Panc1 (cell line): ENCODE data around the gene HOTAIR. TPM values are rescaled to one million over a fixed set of nuclear protein-coding genes. Genes with fewer than 3 reads are reported as not detected.

Experiments
- ATAC-seq: fragments of 200-7000 bp; cut with Tn5 transposase; 2 replicates; pipeline ENCODE4 v1.9.1; 2020; ENCODE audit warnings: mild to moderate bottlenecking, moderate library complexity
- BruUV-seq: library from RNA; stranded (reverse); fragments of 400-500 nt; replicated peaks from 2 replicates; lab custom pipeline; 2021; lab: Mats Ljungman, UMichigan
- CTCF ChIA-PET: fragments of 300-600 bp; sonication (Branson Sonifier 250); formaldehyde crosslinking; loops from one replicate; lab custom pipeline; 2022; ENCODE audit warnings: antibody characterized with exemption; lab: Charles Lee
- POLR2A ChIA-PET: fragments of 300-600 bp; sonication (Branson Sonifier 250); formaldehyde crosslinking; loops from one replicate; lab custom pipeline; 2022; ENCODE audit warnings: antibody characterized with exemption; lab: Charles Lee
- DNase-seq: peaks from one replicate; pipeline ENCODE4 v3.0.0-alpha.2; 2010; ENCODE audit warnings: low read depth, low spot score
- H3K27ac ChIP-seq: 2 replicates; pipeline ENCODE4 v1.5.1; 2011; ENCODE audit warnings: mild to moderate bottlenecking, low read length, inconsistent platforms
- H3K27me3 ChIP-seq: fragments of 200-500 bp; sonication (Bioruptor generic); 2 replicates; pipeline ENCODE4 v1.6.0; 2014; ENCODE audit warnings: low read length, inconsistent platforms; ENCODE audit not compliant: control insufficient read depth, insufficient read depth
- H3K36me3 ChIP-seq: fragments of 200-500 bp; sonication (Bioruptor generic); 2 replicates; pipeline ENCODE4 v1.5.1; 2014; ENCODE audit warnings: inconsistent platforms, mild to moderate bottlenecking, low read length, moderate library complexity; ENCODE audit not compliant: control insufficient read depth, insufficient read depth
- H3K4me1 ChIP-seq: 2 replicates; pipeline ENCODE4 v1.5.1; 2011; ENCODE audit warnings: inconsistent platforms, mild to moderate bottlenecking, low read length, moderate library complexity; ENCODE audit not compliant: control insufficient read depth, insufficient read depth
- H3K4me3 ChIP-seq, 2 experiments: 2 replicates each; pipeline ENCODE4 v1.5.1; 2011 to 2012; ENCODE audit warnings: low read depth in 2 of 2, low read length in 2 of 2, mild to moderate bottlenecking in 2 of 2, inconsistent platforms in 1 of 2, moderate library complexity in 1 of 2
- H3K9me3 ChIP-seq: fragments of 200-500 bp; sonication (Bioruptor generic); 2 replicates; pipeline ENCODE4 v1.5.1; 2014; ENCODE audit warnings: low read depth, mild to moderate bottlenecking, inconsistent platforms, low read length, moderate library complexity; ENCODE audit not compliant: control insufficient read depth, insufficient read depth
- CTCF ChIP-seq: fragments of 450-650 bp; IDR thresholded peaks from 2 replicates; pipeline ENCODE4 v1.5.1; 2017; ENCODE audit warnings: mild to moderate bottlenecking
- POLR2AphosphoS5 ChIP-seq: IDR thresholded peaks from 2 replicates; pipeline ENCODE4 v1.6.1; 2012; ENCODE audit warnings: mild to moderate bottlenecking, low read depth, low read length, moderate library complexity
- SIN3A ChIP-seq: IDR thresholded peaks from 2 replicates; pipeline ENCODE4 v1.6.1; 2012; ENCODE audit warnings: low read depth, mild to moderate bottlenecking, low read length, moderate library complexity, borderline replicate concordance; ENCODE audit not compliant: insufficient read depth
- TCF7L2 ChIP-seq: IDR thresholded peaks from 2 replicates; pipeline ENCODE4 v1.6.1; 2011; ENCODE audit warnings: mild to moderate bottlenecking, low read depth, low read length, inconsistent platforms
- in situ Hi-C: cut with HindIII; loops from 2 replicates; pipeline ENCODE4 v1.10.0; 2016; ENCODE audit warnings: low sequenced_read_pairs, low pct_unique_long_range_greater_than_20kb
- intact Hi-C: fragments of 100-400 bp; cut with micrococcal nuclease; formaldehyde crosslinking; loops from one replicate; pipeline ENCODE4 v1.10.0; 2022; ENCODE audit not compliant: unreplicated experiment
- total RNA-seq: library from RNA; stranded (reverse); gene quantifications from one replicate; pipeline ENCODE4 v1.2.1, GENCODE V29; 2021; ENCODE audit not compliant: unreplicated experiment
- TF ChIP-seq, protein P1 (sequence below), 2 experiments: IDR thresholded peaks; 2 replicates each; pipeline ENCODE4 v1.6.1; 2011 to 2012; ENCODE audit warnings: low read depth in 2 of 2, control low read depth in 1 of 2, low read length in 1 of 2, mild to moderate bottlenecking in 1 of 2, moderate library complexity in 1 of 2; ENCODE audit not compliant: insufficient read depth in 1 of 2

The HOTAIR gene
- total RNA-seq, 1 experiment from 2014 or later: 31.7 TPM

- Histone ChIP-seq H3K27me3 (no peaks in the 10 kb centered on the region), H3K27ac (peak overlapping the region; percentile 94), H3K4me1 (peaks cover 60% of the 10 kb centered on the region), H3K4me3 (peak overlapping the region; percentile 72 to 91), H3K9me3 (no peaks in the 10 kb centered on the region), H3K36me3 (peaks cover 2% of the 10 kb centered on the region; the same call in 1 of the 2 replicates)
- ChIA-PET CTCF (interaction anchor here (0.6 to 1.1 kb wide), 6 partner anchors 12 to 235 kb away, joined by 3 to 14 read pairs (median 4); no protein-coding TSS in a partner anchor), POLR2A (interaction anchor here (0.5 to 1.5 kb wide), 7 partner anchors 8 to 186 kb away, joined by 3 to 17 read pairs (median 9); partner anchors contain the start of gene HOXC6)
- ATAC-seq (peak; percentile 72), DNase-seq (peak; percentile 89)
- intact Hi-C loops (no loop called here), in situ Hi-C loops (no loop called here)
- BruUV-seq: no TSS peak
- peak; percentile 74 for TF ChIP-seq POLR2AphosphoS5
- no peak for TF ChIP-seq TCF7L2
- TF ChIP-seq CTCF: no peak; the same call in 1 of the 2 replicates
Measured at GRCh38 chr12:54017878-54018467, 43.2 kb upstream of the HOTAIR start.

DNA sequence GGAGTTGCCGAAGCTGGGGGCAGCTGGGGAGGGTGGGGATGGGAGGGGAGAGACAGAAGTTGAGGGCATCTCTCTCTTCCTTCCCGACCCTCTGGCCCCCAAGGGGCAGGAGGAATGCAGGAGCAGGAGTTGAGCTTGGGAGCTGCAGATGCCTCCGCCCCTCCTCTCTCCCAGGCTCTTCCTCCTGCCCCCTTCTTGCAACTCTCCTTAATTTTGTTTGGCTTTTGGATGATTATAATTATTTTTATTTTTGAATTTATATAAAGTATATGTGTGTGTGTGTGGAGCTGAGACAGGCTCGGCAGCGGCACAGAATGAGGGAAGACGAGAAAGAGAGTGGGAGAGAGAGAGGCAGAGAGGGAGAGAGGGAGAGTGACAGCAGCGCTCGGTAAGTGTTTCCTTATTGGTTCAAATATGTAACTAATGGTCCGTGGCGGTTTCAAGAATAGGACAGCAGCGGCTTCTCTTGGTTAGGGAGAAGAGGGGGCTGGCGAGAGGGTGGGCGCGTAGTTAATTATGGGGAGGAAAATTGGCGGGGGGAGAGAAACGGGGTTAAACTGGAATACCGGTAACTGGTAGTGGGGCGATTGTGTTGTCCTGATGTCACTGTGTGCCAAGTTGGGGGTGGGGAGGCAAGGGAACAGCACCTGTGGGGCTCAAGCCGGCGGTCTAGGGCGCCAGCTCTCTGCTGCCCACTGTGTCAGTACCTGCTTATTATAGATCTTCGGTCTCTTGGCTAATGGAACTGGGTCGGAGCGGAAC lies 42.5 kb upstream of the HOTAIR start:
- Histone ChIP-seq H3K27me3 (no peaks in the 10 kb centered on the region), H3K27ac (peak overlapping the region; percentile 94)
- POLR2A ChIA-PET: interaction anchor here (0.5 to 1.5 kb wide), 8 partner anchors 9 to 884 kb away, joined by 3 to 17 read pairs (median 7); partner anchors contain the start of gene HOXC6

More for the DNA sequence above, 42.5 kb upstream of the HOTAIR start:
- in situ Hi-C loops: no loop called here
- peaks cover 60% of the 10 kb centered on the region for H3K4me1 ChIP-seq
- no peak for DNase-seq
- peak; percentile 37 for ATAC-seq
- H3K4me3 ChIP-seq: peak overlapping the region; percentile 72 to 91
- peaks cover 2% of the 10 kb centered on the region; the same call in 1 of the 2 replicates for H3K36me3 ChIP-seq
- CTCF ChIA-PET: interaction anchor here (0.6 to 1.1 kb wide), 8 partner anchors 12 to 235 kb away, joined by 3 to 14 read pairs (median 4); no protein-coding TSS in a partner anchor
- intact Hi-C loops: no loop called here
- TSS peak; percentile 82 for BruUV-seq
- no peak for TF ChIP-seq TCF7L2
- TF ChIP-seq CTCF: peak; percentile 29
- TF ChIP-seq, protein P1, sequence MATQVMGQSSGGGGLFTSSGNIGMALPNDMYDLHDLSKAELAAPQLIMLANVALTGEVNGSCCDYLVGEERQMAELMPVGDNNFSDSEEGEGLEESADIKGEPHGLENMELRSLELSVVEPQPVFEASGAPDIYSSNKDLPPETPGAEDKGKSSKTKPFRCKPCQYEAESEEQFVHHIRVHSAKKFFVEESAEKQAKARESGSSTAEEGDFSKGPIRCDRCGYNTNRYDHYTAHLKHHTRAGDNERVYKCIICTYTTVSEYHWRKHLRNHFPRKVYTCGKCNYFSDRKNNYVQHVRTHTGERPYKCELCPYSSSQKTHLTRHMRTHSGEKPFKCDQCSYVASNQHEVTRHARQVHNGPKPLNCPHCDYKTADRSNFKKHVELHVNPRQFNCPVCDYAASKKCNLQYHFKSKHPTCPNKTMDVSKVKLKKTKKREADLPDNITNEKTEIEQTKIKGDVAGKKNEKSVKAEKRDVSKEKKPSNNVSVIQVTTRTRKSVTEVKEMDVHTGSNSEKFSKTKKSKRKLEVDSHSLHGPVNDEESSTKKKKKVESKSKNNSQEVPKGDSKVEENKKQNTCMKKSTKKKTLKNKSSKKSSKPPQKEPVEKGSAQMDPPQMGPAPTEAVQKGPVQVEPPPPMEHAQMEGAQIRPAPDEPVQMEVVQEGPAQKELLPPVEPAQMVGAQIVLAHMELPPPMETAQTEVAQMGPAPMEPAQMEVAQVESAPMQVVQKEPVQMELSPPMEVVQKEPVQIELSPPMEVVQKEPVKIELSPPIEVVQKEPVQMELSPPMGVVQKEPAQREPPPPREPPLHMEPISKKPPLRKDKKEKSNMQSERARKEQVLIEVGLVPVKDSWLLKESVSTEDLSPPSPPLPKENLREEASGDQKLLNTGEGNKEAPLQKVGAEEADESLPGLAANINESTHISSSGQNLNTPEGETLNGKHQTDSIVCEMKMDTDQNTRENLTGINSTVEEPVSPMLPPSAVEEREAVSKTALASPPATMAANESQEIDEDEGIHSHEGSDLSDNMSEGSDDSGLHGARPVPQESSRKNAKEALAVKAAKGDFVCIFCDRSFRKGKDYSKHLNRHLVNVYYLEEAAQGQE (IDR thresholded peaks at IDR 0.05; ENCODE audit: insufficient read depth in 1 of 2, low read depth in 2 of 2, low read length in 1 of 2): no peak
- 0 out of 2 replicates have a peak, but pooled peaks have one; percentile 38 for TF ChIP-seq SIN3A
- TF ChIP-seq POLR2AphosphoS5: no peak
- H3K9me3 ChIP-seq: no peaks in the 10 kb centered on the region
